Measurements from ENCODE around the gene TULP1. TPM values are rescaled to one million over a fixed set of nuclear protein-coding genes. Genes with fewer than 3 reads are reported as not detected.
"Not testable (repeated sequence)": the region's sequence is repeated elsewhere in the genome, so short reads cannot be mapped to it uniquely, and the experiment has no call there.

Gene TULP1
- total RNA-seq, 3 donors from 2014 or later = not detected

- no peak for DNase-seq (ENCODE audit: low spot score in 2 of 2)
- no peak overlapping the region for H3K4me3 ChIP-seq
- H3K4me1 ChIP-seq = no peaks in the 10 kb centered on the region
- no peaks in the 10 kb centered on the region for H3K9me3 ChIP-seq
- no peaks in the 10 kb centered on the region for H3K36me3 ChIP-seq
- intact Hi-C loops (cut with DNase I; ENCODE audit: low total_unique reads) = no loop called here
- H3K27ac ChIP-seq = no peak overlapping the region
- H3K27me3 ChIP-seq = no peaks in the 10 kb centered on the region
- TF ChIP-seq POLR2A (IDR thresholded peaks at IDR 0.05) = no peak
Measured at GRCh38 chr6:35521235-35521634, 8.5 kb upstream of the TULP1 start.

DNA sequence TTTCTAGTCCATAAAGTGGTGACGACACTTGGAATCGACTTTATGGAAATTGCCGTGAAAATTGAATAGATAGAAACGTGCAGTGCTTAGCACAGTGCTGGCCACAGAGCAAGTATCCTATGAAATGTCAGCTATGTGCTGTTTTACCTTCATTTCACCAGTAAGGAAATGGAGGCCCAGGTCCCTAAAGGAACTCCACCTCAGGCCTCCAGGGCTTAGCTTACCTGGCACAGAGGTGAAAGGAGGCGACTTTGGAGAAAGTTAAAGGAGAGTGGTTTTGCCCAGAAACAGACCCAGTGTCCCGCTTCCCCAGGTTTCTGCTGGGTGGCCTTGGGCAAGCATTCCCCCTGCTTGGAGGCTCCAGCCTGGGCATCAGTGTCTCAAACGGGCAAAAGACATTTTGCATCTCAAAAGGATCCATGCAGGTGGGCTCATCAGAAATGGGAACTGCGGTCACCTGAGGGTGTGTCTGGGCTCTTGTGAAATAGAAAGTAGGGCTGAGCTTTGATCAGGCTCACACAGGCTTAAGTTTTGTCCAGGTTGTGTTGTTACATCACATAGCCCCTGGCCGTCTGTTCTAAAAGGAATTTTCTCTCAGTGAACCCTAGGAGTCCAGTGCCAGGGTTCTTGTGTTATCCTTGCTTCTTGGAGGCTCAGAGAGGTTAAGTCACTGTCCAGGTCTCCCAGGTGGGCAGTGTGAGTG, 6.8 kb upstream of the TULP1 start:
- H3K27ac ChIP-seq = no peak overlapping the region
- H3K4me1 ChIP-seq = no peaks in the 10 kb centered on the region
- H3K9me3 ChIP-seq = no peaks in the 10 kb centered on the region
- DNase-seq (ENCODE audit: low spot score in 2 of 2) = no peak
- H3K27me3 ChIP-seq = no peaks in the 10 kb centered on the region
- no peaks in the 10 kb centered on the region for H3K36me3 ChIP-seq
- intact Hi-C loops (cut with DNase I; ENCODE audit: low total_unique reads) = no loop called here
- TF ChIP-seq POLR2AphosphoS5 (IDR thresholded peaks at IDR 0.05) = no peak
- no peak for TF ChIP-seq CTCF (IDR thresholded peaks at IDR 0.05)
- TF ChIP-seq POLR2A (IDR thresholded peaks at IDR 0.05) = no peak
- H3K4me3 ChIP-seq = no peak overlapping the region

- no peaks in the 10 kb centered on the region for H3K36me3 ChIP-seq
- H3K9me3 ChIP-seq = no peaks in the 10 kb centered on the region
- H3K4me3 ChIP-seq = no peak overlapping the region
- no peaks in the 10 kb centered on the region for H3K27me3 ChIP-seq
- no peak overlapping the region for H3K27ac ChIP-seq
- TF ChIP-seq POLR2A (IDR thresholded peaks at IDR 0.05) (no peak), CTCF (IDR thresholded peaks at IDR 0.05) (no peak), POLR2AphosphoS5 (IDR thresholded peaks at IDR 0.05) (no peak)
- no peak for DNase-seq (ENCODE audit: low spot score in 2 of 2)
- no peaks in the 10 kb centered on the region for H3K4me1 ChIP-seq
- intact Hi-C loops (cut with DNase I; ENCODE audit: low total_unique reads) = no loop called here
Measured at GRCh38 chr6:35518566-35519312, 6.0 kb upstream of the TULP1 start.

- H3K4me3 ChIP-seq; H3K9me3 ChIP-seq; intact Hi-C loops (cut with DNase I; ENCODE audit: low total_unique reads); H3K36me3 ChIP-seq; H3K27me3 ChIP-seq; DNase-seq (ENCODE audit: low spot score in 2 of 2); H3K4me1 ChIP-seq; H3K27ac ChIP-seq: not testable (repeated sequence)
Measured at GRCh38 chr6:35517978-35518377, 5.3 kb upstream of the TULP1 start.

DNA sequence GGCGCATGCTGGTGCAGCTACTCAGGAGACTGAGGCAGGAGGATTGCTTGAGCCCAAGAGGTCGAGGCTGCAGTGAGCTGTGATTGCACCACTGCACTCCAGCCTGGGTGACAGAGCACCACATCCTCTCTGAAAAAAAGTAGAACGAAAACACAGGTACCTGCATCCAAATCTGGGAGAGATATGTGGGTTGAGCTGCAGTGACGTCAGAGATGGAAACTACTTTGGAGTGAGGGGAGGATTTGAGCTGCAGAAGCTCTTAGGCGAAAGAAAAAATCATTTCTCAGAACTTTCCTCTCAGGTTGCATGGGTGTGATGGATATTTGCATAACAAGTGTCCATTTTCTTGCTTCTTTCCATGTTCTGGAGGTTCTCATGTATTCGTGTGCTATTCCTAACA, 4.0 kb upstream of the TULP1 start:
- Histone ChIP-seq H3K27me3 (peaks cover 6 to 8% of the 10 kb centered on the region in 2 donors), H3K27ac (no peak overlapping the region), H3K4me1 (no peaks in the 10 kb centered on the region), H3K36me3 (no peaks in the 10 kb centered on the region), H3K4me3 (no peak overlapping the region), H3K9me3 (no peaks in the 10 kb centered on the region)
- intact Hi-C loops (cut with DNase I; ENCODE audit: low total_unique reads) = no loop called here
- no peak for TF ChIP-seq CTCF (IDR thresholded peaks at IDR 0.05)
- TF ChIP-seq POLR2A (IDR thresholded peaks at IDR 0.05) = no peak
- DNase-seq (ENCODE audit: low spot score in 2 of 2) = no peak

DNA sequence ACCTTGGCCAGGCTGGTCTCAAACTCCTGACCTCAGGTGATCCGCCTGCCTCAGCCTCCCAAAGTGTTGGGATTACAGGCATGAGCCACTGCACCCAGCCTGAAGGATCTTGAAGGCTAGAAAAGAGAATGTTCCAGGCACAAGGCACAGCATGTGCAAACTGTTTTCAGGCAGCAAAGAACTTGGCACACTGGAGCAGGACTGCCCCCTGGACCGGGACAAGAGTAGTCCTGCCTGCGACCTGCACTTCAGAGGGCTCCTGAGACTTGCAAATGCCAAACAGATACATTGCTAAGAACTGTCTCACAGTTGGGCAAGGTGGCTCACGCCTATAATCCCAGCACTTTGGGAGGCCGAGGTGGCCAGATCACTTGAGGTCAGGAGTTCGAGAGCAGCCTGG, 3.2 kb upstream of the TULP1 start:
- H3K27me3 ChIP-seq = peaks cover 6 to 14% of the 10 kb centered on the region in 2 donors
- H3K9me3 ChIP-seq; H3K36me3 ChIP-seq; H3K4me3 ChIP-seq; H3K4me1 ChIP-seq; DNase-seq (ENCODE audit: low spot score in 2 of 2); intact Hi-C loops (cut with DNase I; ENCODE audit: low total_unique reads); H3K27ac ChIP-seq: not testable (repeated sequence)

Data from breast epithelium (tissue), 4 donors.